Lower leg skin (tissue), 4 donors: ENCODE measurements around the gene RPGR. TPM values are rescaled to one million over a fixed set of nuclear protein-coding genes. Genes with fewer than 3 reads are reported as not detected.

Experiments
- DNase-seq, 2 donors: peaks; one replicate each; pipeline ENCODE4 v3.0.0-alpha.2; 2019; ENCODE audit warnings: low spot score in 2 of 2
- H3K4me3 ChIP-seq: fragments of 200-600 bp; sonication (generic); 2 replicates; pipeline ENCODE4 v1.5.1; 2017; ENCODE audit warnings: mild to moderate bottlenecking, low read depth; ENCODE audit not compliant: poor library complexity, severe bottlenecking
- POLR2A ChIP-seq, 2 donors: fragments of 450-650 bp; IDR thresholded peaks; one replicate each; pipeline ENCODE4 v1.6.1; 2016 to 2017; ENCODE audit warnings: antibody characterized with exemption in 2 of 2, mild to moderate bottlenecking in 1 of 2, moderate library complexity in 1 of 2
- WGBS, 2 donors: methylation state at CpG; one replicate each; pipeline ENCODE4 v1.1.5; 2018; 5-methylcytosine and 5-hydroxymethylcytosine counted together
- intact Hi-C: fragments of 100-400 bp; cut with DNase I; formaldehyde crosslinking; loops from one replicate; pipeline ENCODE4 v1.15.0; 2023; ENCODE audit warnings: low total_unique reads
- total RNA-seq, 4 donors: library from RNA; depleted of rRNA; stranded (reverse); fragments of >200 nt; gene quantifications; one replicate each; pipeline ENCODE4 v1.1.0, GENCODE V29; 2016
- TF ChIP-seq, protein P1 (sequence below), 3 donors: fragments of 450-650 bp; IDR thresholded peaks; one replicate each; pipeline ENCODE4 v1.5.1; 2016; ENCODE audit warnings: antibody characterized with exemption in 3 of 3, mild to moderate bottlenecking in 3 of 3, moderate library complexity in 2 of 3

Gene RPGR
- total RNA-seq, 4 donors from 2014 or later, result 4.1 to 33.4 (median 19.4) TPM

- DNase-seq, result no peak
Observed at GRCh38 chrX:38260231-38260630, 67.1 kb downstream of the RPGR start.

DNA sequence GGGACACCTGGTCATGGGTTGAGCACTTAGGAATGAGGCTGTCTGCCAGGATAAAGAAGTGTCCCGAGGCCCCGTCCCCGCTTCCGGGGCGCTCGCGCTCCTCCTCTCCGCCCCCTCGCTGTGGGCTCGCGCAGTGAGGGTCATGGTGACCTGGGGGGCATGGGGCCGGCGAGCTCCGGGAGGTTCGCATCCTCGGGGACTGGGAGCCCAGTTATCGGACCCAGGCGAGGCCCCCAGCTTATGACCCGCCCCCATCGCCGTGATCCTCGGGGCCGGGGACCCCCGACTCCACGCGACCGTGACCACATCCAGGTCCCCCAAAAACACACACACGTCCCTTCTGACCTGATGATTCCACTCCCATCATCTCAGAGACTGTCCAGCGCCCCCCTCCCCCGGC is 71.3 kb downstream of the RPGR start:
- H3K4me3 ChIP-seq, result no peak overlapping the region
- no peak for DNase-seq
- intact Hi-C loops, result no loop called here
- WGBS, 2 donors, result 88 to 95% methylated on average over 23 to 28 of the region's 30 CpGs
- no peak for TF ChIP-seq POLR2A (IDR thresholded peaks at IDR 0.05)
- TF ChIP-seq, protein P1, sequence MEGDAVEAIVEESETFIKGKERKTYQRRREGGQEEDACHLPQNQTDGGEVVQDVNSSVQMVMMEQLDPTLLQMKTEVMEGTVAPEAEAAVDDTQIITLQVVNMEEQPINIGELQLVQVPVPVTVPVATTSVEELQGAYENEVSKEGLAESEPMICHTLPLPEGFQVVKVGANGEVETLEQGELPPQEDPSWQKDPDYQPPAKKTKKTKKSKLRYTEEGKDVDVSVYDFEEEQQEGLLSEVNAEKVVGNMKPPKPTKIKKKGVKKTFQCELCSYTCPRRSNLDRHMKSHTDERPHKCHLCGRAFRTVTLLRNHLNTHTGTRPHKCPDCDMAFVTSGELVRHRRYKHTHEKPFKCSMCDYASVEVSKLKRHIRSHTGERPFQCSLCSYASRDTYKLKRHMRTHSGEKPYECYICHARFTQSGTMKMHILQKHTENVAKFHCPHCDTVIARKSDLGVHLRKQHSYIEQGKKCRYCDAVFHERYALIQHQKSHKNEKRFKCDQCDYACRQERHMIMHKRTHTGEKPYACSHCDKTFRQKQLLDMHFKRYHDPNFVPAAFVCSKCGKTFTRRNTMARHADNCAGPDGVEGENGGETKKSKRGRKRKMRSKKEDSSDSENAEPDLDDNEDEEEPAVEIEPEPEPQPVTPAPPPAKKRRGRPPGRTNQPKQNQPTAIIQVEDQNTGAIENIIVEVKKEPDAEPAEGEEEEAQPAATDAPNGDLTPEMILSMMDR (IDR thresholded peaks at IDR 0.05), result no peak

More at GRCh38 chrX:38260231-38260630, 67.1 kb downstream of the RPGR start:
- no peak overlapping the region for H3K4me3 ChIP-seq
- WGBS, 2 donors, result 47 to 50% methylated on average over 4 of the region's 4 CpGs
- intact Hi-C loops, result no loop called here
- no peak for TF ChIP-seq POLR2A (IDR thresholded peaks at IDR 0.05)

- TF ChIP-seq, protein P1 (IDR thresholded peaks at IDR 0.05), result no peak
- TF ChIP-seq POLR2A (IDR thresholded peaks at IDR 0.05), result no peak
- no peak for DNase-seq
- intact Hi-C loops, result no loop called here
- WGBS, 2 donors, result 39 to 62% methylated on average over 2 of the region's 2 CpGs
- no peak overlapping the region for H3K4me3 ChIP-seq
Observed at GRCh38 chrX:38249965-38250364, 77.3 kb downstream of the RPGR start.

DNA sequence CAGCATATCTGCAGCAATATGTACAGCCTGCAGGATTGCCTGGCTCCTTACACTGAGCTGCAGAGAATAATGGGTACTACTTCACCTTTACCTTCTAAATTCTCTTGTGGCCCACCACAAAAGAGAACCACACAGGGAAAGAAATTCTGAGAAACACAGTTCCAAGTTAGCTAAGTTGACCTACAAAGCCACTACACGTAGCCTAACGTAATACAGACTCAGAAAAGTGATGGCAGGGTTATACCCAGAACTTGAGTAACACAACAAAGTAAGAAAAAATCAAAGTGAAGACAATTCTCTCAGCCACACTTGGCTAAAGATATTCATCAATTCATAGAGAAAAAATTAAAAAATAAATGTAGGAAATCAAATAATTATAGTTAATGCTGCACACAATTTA is 80.3 kb downstream of the RPGR start:
- intact Hi-C loops, result no loop called here
- WGBS, 2 donors, result 77 to 79% methylated on average over 2 of the region's 2 CpGs
- H3K4me3 ChIP-seq, result no peak overlapping the region
- DNase-seq, result no peak
- TF ChIP-seq, protein P1 (IDR thresholded peaks at IDR 0.05), result no peak
- TF ChIP-seq POLR2A (IDR thresholded peaks at IDR 0.05), result no peak

- TF ChIP-seq POLR2A (IDR thresholded peaks at IDR 0.05), result no peak
- TF ChIP-seq, protein P1 (IDR thresholded peaks at IDR 0.05), result no peak
- WGBS, 2 donors, result 77 to 79% methylated on average over 2 of the region's 2 CpGs
- DNase-seq, result no peak
- intact Hi-C loops, result no loop called here
- H3K4me3 ChIP-seq, result no peak overlapping the region
Observed at GRCh38 chrX:38240541-38240940, 86.8 kb downstream of the RPGR start.

DNA sequence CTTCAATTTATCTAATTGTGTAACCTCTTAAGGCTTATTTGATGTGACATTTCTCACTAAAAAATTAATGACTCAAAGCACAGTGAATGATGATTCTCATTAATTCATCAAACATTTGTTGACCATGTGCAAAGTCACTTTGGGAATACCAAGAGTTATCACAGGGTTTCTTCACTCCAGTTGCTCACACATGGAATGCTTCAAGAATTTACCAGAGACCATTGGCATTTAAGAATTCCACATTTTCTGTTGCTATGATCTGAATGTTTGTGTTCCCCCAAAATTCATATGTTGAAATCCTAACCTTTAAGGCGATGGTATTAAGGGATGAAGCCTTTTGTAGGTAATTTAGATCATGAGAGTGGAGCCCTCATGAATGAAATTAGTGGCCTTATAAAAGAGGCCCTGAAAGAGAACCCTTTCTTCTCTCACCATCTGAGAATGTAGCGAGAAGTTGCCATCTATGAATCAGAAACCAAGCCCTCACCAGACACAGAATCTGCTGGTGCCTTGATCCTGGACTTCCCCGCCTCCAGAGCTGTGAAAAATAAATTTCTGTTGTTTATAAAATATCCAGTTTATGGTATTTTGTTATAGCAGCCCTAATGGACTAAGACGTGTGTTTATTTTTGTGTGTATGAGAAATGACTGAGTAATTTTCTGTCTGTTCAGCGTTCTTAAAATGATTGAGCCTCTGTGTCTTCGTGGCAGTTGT is 90.3 kb downstream of the RPGR start:
- H3K4me3 ChIP-seq, result no peak overlapping the region
- no peak for TF ChIP-seq POLR2A (IDR thresholded peaks at IDR 0.05)
- TF ChIP-seq, protein P1 (IDR thresholded peaks at IDR 0.05), result no peak
- DNase-seq, result no peak
- 75 to 92% methylated on average over 6 of the region's 6 CpGs for WGBS, 2 donors
- intact Hi-C loops, result no loop called here
